Measurements from ENCODE around the gene AK5. TPM values are rescaled to one million over a fixed set of nuclear protein-coding genes. Genes with fewer than 3 reads are reported as not detected.

The AK5 gene
- total and polyA plus RNA-seq, 2 of the 4 experiments (the other 2 are of a cell fraction) = 22.5 to 25.8 TPM

GRCh38 chr1:77253211-77253610, 28.6 kb upstream of the AK5 start:
- H4K8ac ChIP-seq (ENCODE audit: low read depth in 2 of 2, low read length in 2 of 2) = no peak overlapping the region
- no peak overlapping the region for H3K18ac ChIP-seq (ENCODE audit: low read depth, low read length)
- no peak overlapping the region for H2BK120ac ChIP-seq (ENCODE audit: low read depth, low read length)
- H2AK9ac ChIP-seq (replicated peaks; ENCODE audit: low read depth, low read length, poor library complexity) = no peak overlapping the region
- H3K4me1 ChIP-seq (ENCODE audit: control insufficient read depth, insufficient read depth, low read length) = no peaks in the 10 kb centered on the region
- H3K4me3 ChIP-seq (ENCODE audit: insufficient read depth, low read depth, low read length) = no peak overlapping the region
- no peak overlapping the region for H3K4me2 ChIP-seq (ENCODE audit: low read depth, low read length)
- no peak overlapping the region for H2BK15ac ChIP-seq (ENCODE audit: low read depth, low read length)
- DNase-seq (no peak), ATAC-seq (ENCODE audit: low read depth) (no peak)
- H3K23ac ChIP-seq (ENCODE audit: low read depth, low read length) = no peak overlapping the region
- H3K36me3 ChIP-seq (ENCODE audit: control insufficient read depth, insufficient read depth, low read length) = no peaks in the 10 kb centered on the region
- in situ Hi-C loops (cut with MboI; ENCODE audit: low sequenced_read_pairs) = no loop called here
- no peak overlapping the region for H2AK5ac ChIP-seq (ENCODE audit: low read depth, low read length)
- intact Hi-C loops (cut with micrococcal nuclease) = no loop called here
- no TSS peak for BruUV-seq (replicated peaks)
- peaks cover 11% of the 10 kb centered on the region for H3K9me3 ChIP-seq (ENCODE audit: control insufficient read depth, insufficient read depth, low read length)
- dilution Hi-C loops (cut with HindIII; ENCODE audit: low sequenced_read_pairs, unreplicated experiment) = no loop called here
- no peak overlapping the region for H4K91ac ChIP-seq (ENCODE audit: insufficient read depth, low read depth, low read length)
- H3K14ac ChIP-seq (replicated peaks; ENCODE audit: low read depth, low read length) = no peak overlapping the region
- no peak overlapping the region for H3K4ac ChIP-seq (ENCODE audit: low read depth, low read length)
- no peak overlapping the region for H3K27ac ChIP-seq (ENCODE audit: insufficient read depth, low read length)
- ChIA-PET CTCF (no interaction called here), POLR2A (ENCODE audit: unreplicated experiment) (no interaction called here)
- no peak for TF ChIP-seq RFX5 (IDR thresholded peaks at IDR 0.05; ENCODE audit: low read depth, low read length)
- no peak for TF ChIP-seq MXI1 (IDR thresholded peaks at IDR 0.05; ENCODE audit: borderline replicate concordance, low read depth, low read length)
- TF ChIP-seq POLR2A (IDR thresholded peaks at IDR 0.05; ENCODE audit: low read depth, low read length) = no peak
- TF ChIP-seq ELK1 (IDR thresholded peaks at IDR 0.05; ENCODE audit: borderline replicate concordance, low read depth, low read length) = no peak
- no peak for TF ChIP-seq MAZ (IDR thresholded peaks at IDR 0.05; ENCODE audit: borderline replicate concordance, low read depth, low read length)
- TF ChIP-seq RCOR1 (IDR thresholded peaks at IDR 0.05; ENCODE audit: insufficient replicate concordance, low read length) = no peak
- TF ChIP-seq BHLHE40 (IDR thresholded peaks at IDR 0.05; ENCODE audit: low read depth, low read length) = no peak
- no peak for TF ChIP-seq USF2 (IDR thresholded peaks at IDR 0.05; ENCODE audit: low read depth, low read length)
- TF ChIP-seq CEBPB (IDR thresholded peaks at IDR 0.05; ENCODE audit: low read depth, low read length) = no peak
- TF ChIP-seq RAD21 (IDR thresholded peaks at IDR 0.05; ENCODE audit: low read length) = no peak
- no peak for TF ChIP-seq CTCF (conservative IDR thresholded peaks at IDR 0.05; ENCODE audit: low read depth, low read length)
- TF ChIP-seq NFE2L2 (IDR thresholded peaks at IDR 0.05; ENCODE audit: low read depth, low read length) = no peak
- TF ChIP-seq CHD1 (IDR thresholded peaks at IDR 0.05; ENCODE audit: low read depth, low read length) = no peak
- no peak for TF ChIP-seq FOS (IDR thresholded peaks at IDR 0.05; ENCODE audit: low read depth, low read length)
- no peak for TF ChIP-seq MAFK (IDR thresholded peaks at IDR 0.05; ENCODE audit: low read depth, low read length)
- no peak for TF ChIP-seq SMC3 (IDR thresholded peaks at IDR 0.05; ENCODE audit: low read depth, low read length)
- WGBS, 2 experiments (ENCODE audit: extremely low coverage in 2 of 2, insufficient read length in 1 of 2) = no CpG with 5 or more reads among the region's 1 CpG
- no peak overlapping the region for H4K5ac ChIP-seq (ENCODE audit: low read depth, low read length)
- no peaks in the 10 kb centered on the region for H3K79me1 ChIP-seq (ENCODE audit: low read depth in 1 of 2, low read length in 2 of 2)
- H3K9ac ChIP-seq (ENCODE audit: low read depth, low read length) = no peak overlapping the region
- no peaks in the 10 kb centered on the region for H3K27me3 ChIP-seq (ENCODE audit: control insufficient read depth, insufficient read depth, low read length)
- H3K56ac ChIP-seq (ENCODE audit: extremely low read depth, insufficient read depth, low read length) = no peak overlapping the region
- no peak overlapping the region for H2AFZ ChIP-seq (replicated peaks; ENCODE audit: low read length, poor library complexity)
- H2BK5ac ChIP-seq (ENCODE audit: low read depth, low read length, poor library complexity, severe bottlenecking) = no peak overlapping the region
- H2BK20ac ChIP-seq (ENCODE audit: low read depth, low read length) = no peak overlapping the region
- H3K9me1 ChIP-seq (ENCODE audit: insufficient read depth, low read length) = no peaks in the 10 kb centered on the region
- no peaks in the 10 kb centered on the region for H4K20me1 ChIP-seq (ENCODE audit: insufficient read depth, low read length)
